ENCODE measurements around the gene RIPK4. TPM values are rescaled to one million over a fixed set of nuclear protein-coding genes. Genes with fewer than 3 reads are reported as not detected.

Gene RIPK4
- polyA plus RNA-seq, 1 donor from 2014 or later = not detected

- H2AFZ ChIP-seq (ENCODE audit: low read depth, low read length) = no peak overlapping the region
Measured at GRCh38 chr21:41772351-41773080, 5.7 kb upstream of the RIPK4 start.

GRCh38 chr21:41771625-41771945, 4.7 kb upstream of the RIPK4 start:
- Histone ChIP-seq H3F3A (ENCODE audit: insufficient read depth, low read length, poor library complexity, severe bottlenecking) (no peaks in the 10 kb centered on the region), H3K27me3 (ENCODE audit: insufficient read depth, low read depth, low read length) (peaks cover 50% of the 10 kb centered on the region), H3K9me2 (ENCODE audit: insufficient read depth, low read length) (no peaks in the 10 kb centered on the region), H3K36me3 (ENCODE audit: insufficient read depth, low read length) (no peaks in the 10 kb centered on the region), H3K9me3 (ENCODE audit: low read length) (no peaks in the 10 kb centered on the region), H4K20me1 (ENCODE audit: insufficient read depth) (no peaks in the 10 kb centered on the region), H3K4me2 (ENCODE audit: low read length) (no peak overlapping the region), H3K79me2 (replicated peaks; ENCODE audit: insufficient read depth, low read length) (no peaks in the 10 kb centered on the region), H3K4me3 (ENCODE audit: low read length) (no peak overlapping the region), H2AFZ (ENCODE audit: low read depth, low read length) (no peak overlapping the region), H3K27ac (ENCODE audit: low read length) (no peak overlapping the region), H3K9ac (ENCODE audit: low read length) (no peak overlapping the region)
- no peak for TF ChIP-seq POLR2AphosphoS5 (IDR thresholded peaks at IDR 0.05)
- TF ChIP-seq EP300 (conservative IDR thresholded peaks at IDR 0.05; ENCODE audit: poor library complexity, severe bottlenecking) = no peak
- TF ChIP-seq TAF1 (IDR thresholded peaks at IDR 0.05; ENCODE audit: low read depth) = no peak
- TF ChIP-seq CTCF (IDR thresholded peaks at IDR 0.05; ENCODE audit: poor library complexity, severe bottlenecking) = no peak
- no peak for TF ChIP-seq SMC3 (conservative IDR thresholded peaks at IDR 0.05; ENCODE audit: poor library complexity)
- no peak for TF ChIP-seq REST (IDR thresholded peaks at IDR 0.05; ENCODE audit: borderline replicate concordance)
- TF ChIP-seq RAD21 (conservative IDR thresholded peaks at IDR 0.05) = no peak
- TF ChIP-seq EZH2 (IDR thresholded peaks at IDR 0.05; ENCODE audit: borderline replicate concordance, insufficient read depth, low read length, poor library complexity, severe bottlenecking) = no peak
- TF ChIP-seq MXI1 (conservative IDR thresholded peaks at IDR 0.05; ENCODE audit: poor library complexity, severe bottlenecking) = no peak

More at GRCh38 chr21:41772351-41773080, 5.7 kb upstream of the RIPK4 start:
- no peaks in the 10 kb centered on the region for H3K9me2 ChIP-seq (ENCODE audit: insufficient read depth, low read length)
- no peaks in the 10 kb centered on the region for H3K36me3 ChIP-seq (ENCODE audit: insufficient read depth, low read length)
- H3K4me3 ChIP-seq (ENCODE audit: low read length) = no peak overlapping the region
- H3K4me2 ChIP-seq (ENCODE audit: low read length) = no peak overlapping the region
- H3K79me2 ChIP-seq (replicated peaks; ENCODE audit: insufficient read depth, low read length) = no peaks in the 10 kb centered on the region
- TF ChIP-seq EP300 (conservative IDR thresholded peaks at IDR 0.05; ENCODE audit: poor library complexity, severe bottlenecking) = no peak
- TF ChIP-seq REST (IDR thresholded peaks at IDR 0.05; ENCODE audit: borderline replicate concordance) = no peak
- TF ChIP-seq POLR2AphosphoS5 (IDR thresholded peaks at IDR 0.05) = no peak
- no peak for TF ChIP-seq MXI1 (conservative IDR thresholded peaks at IDR 0.05; ENCODE audit: poor library complexity, severe bottlenecking)
- no peak for TF ChIP-seq RAD21 (conservative IDR thresholded peaks at IDR 0.05)
- H3K9me3 ChIP-seq (ENCODE audit: low read length) = no peaks in the 10 kb centered on the region
- peaks cover 40% of the 10 kb centered on the region for H3K27me3 ChIP-seq (ENCODE audit: insufficient read depth, low read depth, low read length)
- H3K27ac ChIP-seq (ENCODE audit: low read length) = no peak overlapping the region
- H3K9ac ChIP-seq (ENCODE audit: low read length) = no peak overlapping the region
- no peaks in the 10 kb centered on the region for H4K20me1 ChIP-seq (ENCODE audit: insufficient read depth)
- H3F3A ChIP-seq (ENCODE audit: insufficient read depth, low read length, poor library complexity, severe bottlenecking) = no peaks in the 10 kb centered on the region
